ENCODE measurements around the gene STS.
"Not testable (repeated sequence)": the region's sequence is repeated elsewhere in the genome, so short reads cannot be mapped to it uniquely, and the experiment has no call there.

GRCh38 chrX:7178859-7179258 is 31.3 kb downstream of the STS start:
- TF ChIP-seq CTCF (conservative IDR thresholded peaks at IDR 0.05; ENCODE audit: low read depth, low read length); POLR2A (IDR thresholded peaks at IDR 0.05; ENCODE audit: low read depth, low read length); RFX5 (IDR thresholded peaks at IDR 0.05; ENCODE audit: low read depth, low read length); MAZ (IDR thresholded peaks at IDR 0.05; ENCODE audit: borderline replicate concordance, low read depth, low read length); RCOR1 (IDR thresholded peaks at IDR 0.05; ENCODE audit: insufficient replicate concordance, low read length); RAD21 (IDR thresholded peaks at IDR 0.05; ENCODE audit: low read length); USF2 (IDR thresholded peaks at IDR 0.05; ENCODE audit: low read depth, low read length); SMC3 (IDR thresholded peaks at IDR 0.05; ENCODE audit: low read depth, low read length): not testable (repeated sequence)

All from IMR-90 (cell line).